GM12873 (cell line): ENCODE data around the gene ITIH3.

Experiments used
- TF ChIP-seq, protein P1 (sequence below): IDR thresholded peaks from 2 replicates; pipeline ENCODE4 v1.5.1; 2012; ENCODE audit warnings: low read depth, mild to moderate bottlenecking, moderate library complexity, low read length, control low read depth; ENCODE audit not compliant: insufficient read depth; ENCODE audit errors: missing control alignments

ITIH3 gene

DNA sequence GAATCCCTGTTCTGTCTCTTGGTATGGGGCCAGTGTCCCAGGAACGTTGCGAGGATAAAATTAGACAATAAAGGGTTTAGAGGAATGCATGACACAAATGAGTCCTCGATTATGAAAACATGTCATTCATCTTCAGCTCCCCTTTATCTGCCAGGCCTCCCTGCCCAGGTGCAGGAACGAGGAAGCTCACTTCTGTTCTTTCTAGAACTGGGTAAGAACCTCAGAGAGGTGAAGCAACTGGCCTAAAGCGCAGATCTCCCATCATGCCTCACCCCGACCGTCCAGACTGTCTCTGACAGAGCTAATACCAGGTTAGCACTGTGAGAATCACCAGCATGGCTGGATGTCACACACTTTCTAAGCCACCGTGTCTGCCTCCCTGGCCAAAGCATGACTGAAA, 18.7 kb upstream of the ITIH3 start:
- TF ChIP-seq, protein P1, sequence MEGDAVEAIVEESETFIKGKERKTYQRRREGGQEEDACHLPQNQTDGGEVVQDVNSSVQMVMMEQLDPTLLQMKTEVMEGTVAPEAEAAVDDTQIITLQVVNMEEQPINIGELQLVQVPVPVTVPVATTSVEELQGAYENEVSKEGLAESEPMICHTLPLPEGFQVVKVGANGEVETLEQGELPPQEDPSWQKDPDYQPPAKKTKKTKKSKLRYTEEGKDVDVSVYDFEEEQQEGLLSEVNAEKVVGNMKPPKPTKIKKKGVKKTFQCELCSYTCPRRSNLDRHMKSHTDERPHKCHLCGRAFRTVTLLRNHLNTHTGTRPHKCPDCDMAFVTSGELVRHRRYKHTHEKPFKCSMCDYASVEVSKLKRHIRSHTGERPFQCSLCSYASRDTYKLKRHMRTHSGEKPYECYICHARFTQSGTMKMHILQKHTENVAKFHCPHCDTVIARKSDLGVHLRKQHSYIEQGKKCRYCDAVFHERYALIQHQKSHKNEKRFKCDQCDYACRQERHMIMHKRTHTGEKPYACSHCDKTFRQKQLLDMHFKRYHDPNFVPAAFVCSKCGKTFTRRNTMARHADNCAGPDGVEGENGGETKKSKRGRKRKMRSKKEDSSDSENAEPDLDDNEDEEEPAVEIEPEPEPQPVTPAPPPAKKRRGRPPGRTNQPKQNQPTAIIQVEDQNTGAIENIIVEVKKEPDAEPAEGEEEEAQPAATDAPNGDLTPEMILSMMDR, result no peak

DNA sequence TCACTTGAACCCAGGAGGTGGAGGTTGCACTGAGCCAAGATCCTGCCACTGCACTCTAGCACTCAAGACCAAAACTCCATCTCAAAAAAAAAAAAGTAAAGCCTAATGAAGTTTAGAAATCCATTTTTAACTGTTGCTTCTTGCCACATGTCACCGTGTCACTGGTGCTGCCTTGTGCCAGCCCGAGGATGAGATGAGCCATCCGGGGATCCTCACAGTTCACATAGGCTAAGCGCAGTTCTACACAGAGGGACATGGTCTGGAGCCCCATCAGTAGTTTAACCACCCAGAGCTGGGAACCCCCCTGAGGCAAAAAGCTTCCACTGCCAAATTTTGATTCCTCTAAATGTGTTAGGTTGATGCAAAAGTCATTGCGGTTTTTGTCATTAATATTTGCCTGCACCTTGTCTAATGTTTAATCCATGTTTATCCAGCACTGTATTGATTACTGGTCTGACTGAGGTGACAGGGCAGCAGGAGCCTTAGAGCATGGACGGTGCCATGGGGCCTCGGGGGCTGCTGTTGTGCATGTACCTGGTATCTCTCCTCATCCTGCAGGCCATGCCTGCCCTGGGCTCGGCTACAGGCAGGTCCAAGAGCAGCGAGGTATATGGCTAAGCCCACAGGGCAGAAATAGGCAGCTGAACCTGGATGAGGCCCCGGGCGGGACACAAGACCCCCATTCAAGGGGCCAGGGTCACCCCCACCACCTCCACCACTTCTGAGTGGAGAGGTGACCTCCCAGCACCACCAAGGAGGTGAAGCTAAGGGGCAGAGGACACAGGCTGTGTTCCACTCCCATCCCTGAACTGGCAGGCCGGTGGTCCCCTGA, 17.3 kb upstream of the ITIH3 start, which contains the start of gene ITIH1:
Gene ITIH1, plus strand, starts transcription at position 473 of the 832 bp plus-strand sequence. Its CDS starts 17 bp downstream, at position 490.
- TF ChIP-seq, protein P1, result no peak

DNA sequence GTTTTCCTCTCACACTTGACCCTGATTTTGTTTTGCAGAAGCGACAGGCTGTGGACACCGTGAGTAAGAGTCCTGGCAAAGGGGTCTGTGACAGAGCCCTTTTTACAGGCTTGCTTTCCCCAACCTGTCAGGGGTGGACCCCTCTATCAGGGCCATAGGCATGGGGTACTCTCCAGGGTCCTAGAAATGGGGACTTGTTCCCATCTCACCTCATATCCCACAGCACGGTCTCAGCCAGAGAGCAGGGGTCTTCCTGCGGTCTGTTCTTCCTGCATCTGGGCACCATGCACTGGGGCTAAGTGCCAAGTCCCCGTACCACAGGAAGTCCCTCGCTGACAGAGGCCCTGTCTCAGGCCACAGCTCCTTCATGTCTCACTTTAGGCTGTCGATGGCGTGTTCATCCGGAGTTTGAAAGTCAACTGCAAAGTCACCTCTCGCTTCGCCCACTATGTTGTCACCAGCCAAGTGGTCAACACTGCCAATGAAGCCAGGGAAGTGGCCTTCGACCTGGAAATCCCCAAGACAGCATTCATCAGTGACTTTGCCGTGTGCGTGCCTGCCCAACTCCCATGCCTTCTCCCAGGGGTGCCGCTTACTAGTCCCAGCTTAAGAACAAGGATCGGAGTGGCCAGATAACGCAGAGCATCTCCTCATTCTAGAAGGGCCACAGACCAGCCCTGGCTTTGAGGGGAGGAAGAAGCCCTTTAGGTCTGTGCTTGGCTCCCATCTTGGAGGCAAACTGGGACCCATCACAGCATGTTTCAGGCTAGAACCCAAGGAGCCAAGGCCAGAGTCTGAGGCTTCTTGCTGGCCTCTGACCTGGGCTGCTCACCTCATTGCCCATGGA, 16.4 kb upstream of the ITIH3 start:
- TF ChIP-seq, protein P1, result no peak

DNA sequence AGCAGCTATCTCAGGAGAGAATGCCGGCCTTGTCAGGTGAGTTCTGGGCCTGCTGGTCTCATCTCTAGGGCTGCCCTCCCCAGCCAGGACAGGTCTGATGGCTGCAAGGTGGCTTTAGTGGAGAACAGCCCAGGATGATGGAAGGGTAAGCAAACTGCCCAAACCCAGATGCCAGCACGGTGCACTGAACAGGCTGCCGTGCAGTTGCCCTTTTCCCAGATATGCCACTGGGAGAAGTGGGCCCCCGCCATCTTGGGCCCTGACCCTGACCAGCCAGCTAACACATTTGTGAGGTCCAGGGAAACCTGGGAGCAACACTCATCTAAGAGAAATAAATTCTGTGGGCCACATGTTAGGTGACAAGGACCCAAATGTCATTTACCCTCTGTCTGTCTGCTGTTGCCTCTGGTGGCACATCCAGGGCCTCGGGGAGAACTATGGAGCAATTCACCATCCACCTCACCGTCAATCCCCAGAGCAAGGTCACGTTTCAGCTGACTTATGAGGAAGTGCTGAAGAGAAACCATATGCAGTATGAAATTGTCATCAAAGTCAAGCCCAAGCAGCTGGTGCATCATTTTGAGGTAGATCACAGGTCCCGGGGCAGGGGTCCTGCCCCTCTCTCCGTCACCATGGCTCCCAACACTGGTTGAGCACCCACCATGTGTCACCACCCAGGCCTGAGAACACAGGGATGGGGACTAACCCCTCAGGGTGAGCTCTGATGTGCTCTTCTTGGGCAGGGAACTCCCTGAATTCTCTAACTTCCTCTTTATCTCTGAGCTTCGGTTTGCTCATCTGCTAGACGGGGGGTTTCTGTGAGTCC, 15.4 kb upstream of the ITIH3 start:
- TF ChIP-seq, protein P1, result no peak

- TF ChIP-seq, protein P1, result no peak
These were observed 14.6 kb upstream of the ITIH3 start for GRCh38 chr3:52779837-52780585.

GRCh38 chr3:52781741-52782140, 12.9 kb upstream of the ITIH3 start:
- TF ChIP-seq, protein P1, result no peak
